Activated CD8-positive, alpha-beta T cell treated with anti-CD3 and anti-CD28 coated beads for 36 hours (primary cell): ENCODE results near the gene TRIM27. TPM values are rescaled to one million over a fixed set of nuclear protein-coding genes. Genes with fewer than 3 reads are reported as not detected.

Experiments used
- ATAC-seq: fragments of 200-7000 bp; cut with Tn5 transposase; one replicate; pipeline ENCODE4 v1.10.0; 2021; ENCODE audit warnings: mild to moderate bottlenecking, moderate library complexity
- CTCF ChIA-PET: fragments of 350-600 bp; sonication (Branson Sonifier 250); formaldehyde crosslinking; loops from one replicate; lab custom pipeline; 2021; ENCODE audit warnings: antibody characterized with exemption; lab: Charles Lee
- POLR2A ChIA-PET: fragments of 350-600 bp; sonication (Branson Sonifier 250); formaldehyde crosslinking; loops from one replicate; lab custom pipeline; 2021; ENCODE audit warnings: antibody characterized with exemption; lab: Charles Lee
- DNase-seq: peaks from one replicate; pipeline ENCODE4 v3.0.0-alpha.2; 2020
- H3K27ac Mint-ChIP-seq: one replicate; pipeline ENCODE4 v1.8.0; 2021; ENCODE audit warnings: mild to moderate bottlenecking, mixed read lengths
- H3K27me3 Mint-ChIP-seq: one replicate; pipeline ENCODE4 v1.8.0; 2021; ENCODE audit warnings: mixed read lengths
- H3K36me3 Mint-ChIP-seq: one replicate; pipeline ENCODE4 v1.8.0; 2021; ENCODE audit warnings: low read depth, mixed read lengths
- H3K4me1 Mint-ChIP-seq: one replicate; pipeline ENCODE4 v1.8.0; 2021; ENCODE audit warnings: low read depth, mixed read lengths
- H3K4me3 Mint-ChIP-seq: one replicate; pipeline ENCODE4 v1.8.0; 2021; ENCODE audit warnings: mild to moderate bottlenecking, moderate library complexity, mixed read lengths
- H3K9me3 Mint-ChIP-seq: one replicate; pipeline ENCODE4 v1.8.0; 2021; ENCODE audit warnings: mixed read lengths
- intact Hi-C: fragments of 100-400 bp; cut with micrococcal nuclease; formaldehyde crosslinking; loops from one replicate; pipeline ENCODE4 v1.10.0; 2022
- total RNA-seq, 2 experiments: library from RNA; stranded (reverse); gene quantifications; one replicate each; pipeline ENCODE4 v1.2.3, GENCODE V29; 2021
- TF ChIP-seq, protein P1 (sequence below): fragments of 200-600 bp; IDR thresholded peaks from one replicate; pipeline ENCODE4 v1.8.0; 2022; ENCODE audit warnings: antibody characterized with exemption, mild to moderate bottlenecking

The TRIM27 gene
- total RNA-seq, 2 experiments from 2014 or later = 45.6 to 46.4 TPM

DNA sequence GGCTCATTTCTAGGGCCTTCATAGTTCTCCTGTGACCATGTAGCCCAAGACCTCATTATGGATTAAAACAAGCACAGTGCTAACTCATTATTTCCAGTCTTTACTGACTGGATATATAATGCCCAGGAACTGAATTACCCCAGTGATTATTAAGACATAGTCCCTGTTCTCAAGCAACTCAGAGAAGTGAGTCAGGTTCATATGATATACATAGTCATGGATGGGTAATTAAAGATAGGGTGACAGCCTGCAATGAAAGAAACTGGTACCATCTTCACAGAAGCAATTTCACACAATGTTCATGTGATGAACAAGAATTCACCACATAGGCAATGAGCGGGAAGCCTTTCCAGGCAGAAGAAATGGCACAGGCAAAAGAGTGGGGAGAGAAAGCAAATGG lies 3.5 kb downstream of the TRIM27 start:
- intact Hi-C loops = no loop called here
- TF ChIP-seq, protein P1, sequence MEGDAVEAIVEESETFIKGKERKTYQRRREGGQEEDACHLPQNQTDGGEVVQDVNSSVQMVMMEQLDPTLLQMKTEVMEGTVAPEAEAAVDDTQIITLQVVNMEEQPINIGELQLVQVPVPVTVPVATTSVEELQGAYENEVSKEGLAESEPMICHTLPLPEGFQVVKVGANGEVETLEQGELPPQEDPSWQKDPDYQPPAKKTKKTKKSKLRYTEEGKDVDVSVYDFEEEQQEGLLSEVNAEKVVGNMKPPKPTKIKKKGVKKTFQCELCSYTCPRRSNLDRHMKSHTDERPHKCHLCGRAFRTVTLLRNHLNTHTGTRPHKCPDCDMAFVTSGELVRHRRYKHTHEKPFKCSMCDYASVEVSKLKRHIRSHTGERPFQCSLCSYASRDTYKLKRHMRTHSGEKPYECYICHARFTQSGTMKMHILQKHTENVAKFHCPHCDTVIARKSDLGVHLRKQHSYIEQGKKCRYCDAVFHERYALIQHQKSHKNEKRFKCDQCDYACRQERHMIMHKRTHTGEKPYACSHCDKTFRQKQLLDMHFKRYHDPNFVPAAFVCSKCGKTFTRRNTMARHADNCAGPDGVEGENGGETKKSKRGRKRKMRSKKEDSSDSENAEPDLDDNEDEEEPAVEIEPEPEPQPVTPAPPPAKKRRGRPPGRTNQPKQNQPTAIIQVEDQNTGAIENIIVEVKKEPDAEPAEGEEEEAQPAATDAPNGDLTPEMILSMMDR = no peak
- CTCF ChIA-PET = interaction anchor here (2.0 to 4.7 kb wide), 2 partner anchors 82 to 96 kb away, joined by 7 to 21 read pairs; no protein-coding TSS in a partner anchor
- H3K27me3 Mint-ChIP-seq = no peaks in the 10 kb centered on the region
- POLR2A ChIA-PET = interaction anchor here (0.9 to 1.9 kb wide), 2 partner anchors 11 to 13 kb away, joined by 3 to 7 read pairs; no protein-coding TSS in a partner anchor
- H3K36me3 Mint-ChIP-seq = peaks cover 59% of the 10 kb centered on the region
- ATAC-seq (no peak), DNase-seq (no peak)
- peak overlapping the region; percentile 72 for H3K27ac Mint-ChIP-seq
- peaks cover 46% of the 10 kb centered on the region for H3K4me1 Mint-ChIP-seq
- peak overlapping the region; percentile 11 for H3K4me3 Mint-ChIP-seq
- no peaks in the 10 kb centered on the region for H3K9me3 Mint-ChIP-seq

- Mint-ChIP-seq H3K36me3 (peaks cover 55% of the 10 kb centered on the region), H3K27ac (no peak overlapping the region)
- POLR2A ChIA-PET = no interaction called here
Observed at GRCh38 chr6:28914941-28915340, 8.8 kb downstream of the TRIM27 start.

DNA sequence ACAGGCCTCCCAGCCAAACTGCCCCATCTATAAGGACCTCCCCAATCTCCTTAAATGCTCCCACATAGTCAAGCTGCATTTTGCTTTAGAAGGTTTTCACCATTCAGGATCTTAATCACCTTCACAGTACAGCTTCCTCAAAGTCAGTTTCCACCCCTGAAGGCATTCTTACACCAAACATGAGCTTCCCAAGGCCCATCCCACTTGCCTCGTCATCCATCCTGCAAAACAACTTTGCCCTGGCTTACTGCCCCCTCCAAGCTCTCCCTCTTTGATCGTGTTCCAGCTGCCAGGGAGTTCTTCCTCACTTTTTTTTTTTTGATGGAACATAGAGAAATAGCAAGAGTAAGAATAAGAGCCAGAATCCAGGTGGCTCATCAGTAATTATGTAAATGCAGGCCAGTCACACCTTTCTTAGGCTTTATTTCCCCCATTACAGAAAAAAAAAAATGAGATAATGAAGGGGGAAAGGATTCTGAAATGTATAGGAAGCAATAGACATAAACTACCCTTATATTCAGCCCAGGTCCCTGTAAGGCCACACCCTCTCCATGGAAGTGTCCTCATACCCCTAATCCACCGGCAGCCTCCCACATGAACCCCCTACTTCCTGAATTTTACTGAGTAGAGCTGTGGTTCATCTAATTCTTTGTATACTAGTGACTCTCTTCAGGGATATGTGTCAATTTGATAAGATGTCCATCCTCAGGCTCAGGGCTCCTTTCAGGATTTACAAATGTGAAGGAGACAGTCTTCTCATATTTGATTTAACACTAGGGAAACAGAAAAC lies 12.7 kb downstream of the TRIM27 start:
- DNase-seq (no peak), ATAC-seq (no peak)
- no peaks in the 10 kb centered on the region for H3K9me3 Mint-ChIP-seq
- POLR2A ChIA-PET = interaction anchor here (1.0 to 1.3 kb wide), 2 partner anchors 12 to 24 kb away, joined by 4 read pairs; no protein-coding TSS in a partner anchor
- intact Hi-C loops = no loop called here
- TF ChIP-seq, protein P1 = no peak
- H3K27me3 Mint-ChIP-seq = no peaks in the 10 kb centered on the region
- CTCF ChIA-PET = interaction anchor here (0.7 to 1.9 kb wide), 4 partner anchors 11 to 444 kb away, joined by 3 to 6 read pairs (median 3); no protein-coding TSS in a partner anchor
- H3K36me3 Mint-ChIP-seq = peaks cover 54% of the 10 kb centered on the region
- H3K4me1 Mint-ChIP-seq = peaks cover 12% of the 10 kb centered on the region
- H3K27ac Mint-ChIP-seq = no peak overlapping the region
- no peak overlapping the region for H3K4me3 Mint-ChIP-seq

More at GRCh38 chr6:28914941-28915340, 8.8 kb downstream of the TRIM27 start:
- peaks cover 15% of the 10 kb centered on the region for H3K4me1 Mint-ChIP-seq
- ATAC-seq (no peak), DNase-seq (no peak)
- CTCF ChIA-PET = no interaction called here
- H3K4me3 Mint-ChIP-seq = no peak overlapping the region
- TF ChIP-seq, protein P1 = no peak
- H3K27me3 Mint-ChIP-seq = no peaks in the 10 kb centered on the region
- H3K9me3 Mint-ChIP-seq = no peaks in the 10 kb centered on the region
- intact Hi-C loops = no loop called here

DNA sequence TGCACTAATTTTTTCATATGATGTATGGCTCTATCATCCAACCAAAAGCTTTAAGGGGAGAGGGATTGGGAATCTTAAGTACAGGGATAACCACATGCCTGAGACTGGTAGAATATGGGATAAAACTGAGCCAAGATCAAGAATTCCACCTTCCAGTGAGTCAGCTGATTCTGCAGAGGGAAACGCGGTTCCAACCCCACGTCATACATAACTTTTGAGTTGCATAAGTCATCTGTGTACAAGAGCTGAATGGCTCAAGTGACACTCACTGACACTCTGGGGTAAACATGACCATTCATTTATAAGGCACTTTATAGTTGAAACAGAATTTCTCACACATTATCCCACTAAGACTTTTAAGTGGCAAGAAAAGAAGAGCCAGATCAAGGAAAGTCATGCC lies 16.4 kb downstream of the TRIM27 start:
- ChIA-PET CTCF (interaction anchor here (1.0 to 1.2 kb wide), 3 partner anchors 9 to 15 kb away, joined by 3 to 4 read pairs (median 3); no protein-coding TSS in a partner anchor), POLR2A (interaction anchor here (0.6 kb wide), 1 partner anchor 13 kb away, joined by 3 read pairs; no protein-coding TSS in a partner anchor)
- H3K36me3 Mint-ChIP-seq = peaks cover 74% of the 10 kb centered on the region
- intact Hi-C loops = no loop called here
- no peaks in the 10 kb centered on the region for H3K9me3 Mint-ChIP-seq
- peaks cover 12% of the 10 kb centered on the region for H3K4me1 Mint-ChIP-seq
- no peaks in the 10 kb centered on the region for H3K27me3 Mint-ChIP-seq
- TF ChIP-seq, protein P1 = no peak
- DNase-seq (no peak), ATAC-seq (peak; percentile 30)
- no peak overlapping the region for H3K4me3 Mint-ChIP-seq
- H3K27ac Mint-ChIP-seq = peak overlapping the region; percentile 18

DNA sequence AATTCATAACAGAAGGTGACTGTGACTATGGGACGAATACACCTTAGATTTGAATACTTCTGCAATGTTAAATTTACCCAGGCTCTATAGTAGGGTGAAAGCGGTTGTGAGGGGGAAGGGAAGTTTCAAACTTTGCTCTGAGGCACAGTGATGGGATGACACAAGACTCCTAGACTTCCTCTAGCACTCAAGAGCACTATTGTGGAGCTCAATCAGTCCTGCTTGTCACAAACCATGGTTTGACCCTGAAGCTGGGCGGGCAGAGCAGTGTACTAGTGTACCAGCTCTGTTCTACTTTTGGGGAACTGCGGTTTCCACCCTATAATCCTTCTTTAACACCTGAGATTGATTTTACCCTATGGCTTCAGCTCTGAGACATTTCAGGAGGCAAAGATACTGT lies 17.1 kb downstream of the TRIM27 start:
- DNase-seq = no peak
- H3K4me3 Mint-ChIP-seq = no peak overlapping the region
- H3K4me1 Mint-ChIP-seq = peaks cover 12% of the 10 kb centered on the region
- H3K27ac Mint-ChIP-seq = peak overlapping the region; percentile 51
- H3K36me3 Mint-ChIP-seq = peaks cover 79% of the 10 kb centered on the region
- TF ChIP-seq, protein P1 = no peak
- POLR2A ChIA-PET = no interaction called here
- intact Hi-C loops = no loop called here
- ATAC-seq = no peak
- no peaks in the 10 kb centered on the region for H3K27me3 Mint-ChIP-seq
- CTCF ChIA-PET = interaction anchor here (0.9 to 1.4 kb wide), 3 partner anchors 9 to 69 kb away, joined by 3 to 4 read pairs (median 3); no protein-coding TSS in a partner anchor
- H3K9me3 Mint-ChIP-seq = no peaks in the 10 kb centered on the region
